Fibroblast of villous mesenchyme (primary cell): Measurements from ENCODE around the gene GHRH. TPM values are rescaled to one million over a fixed set of nuclear protein-coding genes. Genes with fewer than 3 reads are reported as not detected.

Experiments used
- DNase-seq: peaks from one replicate; pipeline ENCODE4 v3.0.0-alpha.2; 2010; ENCODE audit warnings: low read depth
- H3K4me3 ChIP-seq: 2 replicates; pipeline ENCODE4 v1.5.1; 2011; ENCODE audit warnings: low read depth, mild to moderate bottlenecking, low read length
- CTCF ChIP-seq: IDR thresholded peaks from 2 replicates; pipeline ENCODE4 v1.5.1; 2012; ENCODE audit warnings: low read depth, mild to moderate bottlenecking, low read length; ENCODE audit not compliant: insufficient read depth
- total RNA-seq: library from RNA; depleted of rRNA; stranded (reverse); fragments of >200 nt; gene quantifications from 2 replicates; pipeline ENCODE4 v1.2.3, GENCODE V29; 2012

Gene GHRH
- total RNA-seq, 1 donor, result not detected

DNA sequence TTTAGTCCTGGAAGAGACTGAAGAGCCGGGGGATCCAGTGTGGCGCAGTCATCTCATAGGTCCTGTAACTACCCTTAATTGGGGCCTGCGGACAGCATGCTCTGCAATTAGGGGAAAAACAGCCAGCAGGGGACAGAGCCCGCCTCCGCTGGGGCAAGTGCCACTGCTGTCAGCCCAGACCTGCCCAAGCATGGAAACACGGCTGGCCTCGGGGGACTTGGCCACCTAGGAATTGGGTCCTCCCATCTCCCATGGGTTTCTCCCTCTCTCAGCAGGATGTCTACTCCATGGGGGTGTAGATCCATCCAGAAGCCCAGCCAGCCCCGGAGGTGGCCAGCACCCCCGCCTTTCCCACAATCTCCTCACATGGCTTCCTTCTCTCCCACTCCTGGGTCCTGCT lies 3.6 kb downstream of the GHRH start:
- no peak for DNase-seq
- TF ChIP-seq CTCF, result no peak
- H3K4me3 ChIP-seq, result no peak overlapping the region

DNA sequence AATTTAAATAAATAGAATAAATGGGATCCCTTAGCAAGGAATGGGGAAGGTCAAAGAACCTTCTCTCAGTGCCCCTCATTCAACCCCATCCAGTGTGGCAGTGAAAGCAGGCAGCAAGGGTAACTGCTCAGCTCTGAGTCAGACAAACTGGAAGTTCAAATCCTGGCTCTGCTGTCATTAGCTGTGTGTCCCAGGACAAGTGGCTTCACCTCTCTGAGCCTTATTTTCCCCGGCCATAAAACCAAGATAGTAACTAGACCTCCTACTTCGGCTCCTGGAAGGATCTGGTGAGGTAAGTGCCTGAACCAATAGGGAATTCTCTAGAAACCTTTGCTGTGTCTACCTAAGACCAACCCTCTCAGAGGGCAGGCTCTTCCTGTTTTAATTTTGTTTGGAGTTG lies 4.1 kb downstream of the GHRH start:
- DNase-seq, result no peak
- TF ChIP-seq CTCF, result no peak
- H3K4me3 ChIP-seq, result no peak overlapping the region

GRCh38 chr20:37256286-37256685 lies 5.3 kb downstream of the GHRH start:
- TF ChIP-seq CTCF, result no peak
- H3K4me3 ChIP-seq, result no peak overlapping the region
- DNase-seq, result no peak

- H3K4me3 ChIP-seq, result no peak overlapping the region
- TF ChIP-seq CTCF, result no peak
- DNase-seq, result no peak
Observed at GRCh38 chr20:37254114-37254878, 7.3 kb downstream of the GHRH start.

DNA sequence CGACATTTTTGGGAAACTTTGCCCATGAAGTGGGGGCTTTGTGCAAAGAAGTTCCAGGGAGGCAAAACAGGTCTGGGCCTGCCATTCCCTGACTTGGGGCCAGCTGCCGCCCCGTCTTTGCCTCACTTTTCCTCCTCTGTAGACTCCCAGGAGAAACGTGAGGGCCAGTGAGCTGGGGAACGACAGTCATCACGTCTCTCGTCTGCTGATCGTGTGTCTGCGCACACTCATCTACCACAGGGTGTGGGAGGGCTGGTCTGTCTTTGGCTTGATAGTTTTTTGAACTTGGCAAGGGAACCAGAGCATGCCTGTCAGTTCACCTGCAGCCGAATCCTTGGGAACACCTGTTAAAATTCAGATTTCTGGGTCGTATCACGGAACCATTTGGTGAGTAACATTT lies 8.5 kb downstream of the GHRH start:
- TF ChIP-seq CTCF, result no peak
- DNase-seq, result no peak
- H3K4me3 ChIP-seq, result no peak overlapping the region

- H3K4me3 ChIP-seq, result no peak overlapping the region
- no peak for DNase-seq
- TF ChIP-seq CTCF, result no peak
Observed at GRCh38 chr20:37251825-37252477, 9.7 kb downstream of the GHRH start.
